ENCODE data around the gene STK32C.
"Not testable (repeated sequence)": the region's sequence is repeated elsewhere in the genome, so short reads cannot be mapped to it uniquely, and the experiment has no call there.

STK32C gene

DNA sequence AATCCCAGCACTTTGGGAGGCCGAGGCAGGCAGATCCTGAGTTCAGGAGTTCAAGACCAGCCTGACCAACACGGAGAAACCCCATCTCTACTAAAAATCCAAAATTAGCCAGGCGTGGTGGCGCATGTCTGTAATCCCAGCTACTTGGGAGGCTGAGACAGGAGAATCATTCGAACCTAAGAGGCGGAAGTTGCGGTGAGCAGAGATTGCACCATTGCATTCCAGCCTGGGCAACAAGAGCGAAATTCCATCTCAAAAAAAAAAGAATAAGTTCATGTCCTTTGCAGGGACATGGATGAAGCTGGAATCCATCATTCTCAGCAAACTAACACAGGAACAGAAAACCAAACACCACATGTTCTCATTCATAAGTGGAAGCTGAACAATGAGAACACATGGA lies 7.1 kb upstream of the STK32C start:
- DNase-seq = not testable (repeated sequence)

DNA sequence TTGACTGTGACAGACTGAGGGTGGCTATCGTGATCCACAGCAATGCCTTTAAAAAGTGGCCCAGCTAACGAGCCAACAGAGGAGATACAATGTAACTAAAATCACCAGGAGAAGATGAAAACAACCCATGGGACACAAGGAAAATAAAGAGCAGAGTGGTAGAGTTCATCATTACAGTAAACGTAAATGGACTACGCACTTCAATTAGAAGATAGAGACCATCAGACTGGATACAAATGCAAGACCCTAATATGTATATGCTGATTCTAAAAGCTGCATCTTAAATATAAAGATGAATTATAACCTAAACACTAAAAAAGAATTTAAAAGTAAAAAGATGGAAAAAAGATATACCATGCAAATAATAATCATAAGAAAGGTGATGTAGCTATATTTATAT lies 6.6 kb upstream of the STK32C start:
- DNase-seq = no peak

DNA sequence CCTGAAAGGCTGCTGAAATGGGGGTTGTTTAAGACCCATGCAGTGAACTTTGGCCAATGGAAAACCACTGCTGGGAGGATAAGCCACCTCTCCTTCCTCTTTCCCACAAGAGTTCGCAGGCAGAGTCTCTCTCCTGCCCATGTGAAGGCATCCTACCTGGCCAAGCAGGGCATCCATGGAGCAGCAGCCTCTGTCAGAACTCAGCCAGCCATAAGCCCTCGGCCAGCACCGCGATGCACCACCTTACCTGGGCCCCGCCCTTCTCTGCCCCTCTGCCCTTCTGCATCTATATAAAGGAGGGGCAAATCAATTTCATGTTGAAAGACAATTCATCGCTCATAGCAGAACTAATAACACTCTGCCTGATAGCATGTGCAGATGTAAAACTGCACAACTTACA lies 6.1 kb upstream of the STK32C start:
- DNase-seq = no peak

DNA sequence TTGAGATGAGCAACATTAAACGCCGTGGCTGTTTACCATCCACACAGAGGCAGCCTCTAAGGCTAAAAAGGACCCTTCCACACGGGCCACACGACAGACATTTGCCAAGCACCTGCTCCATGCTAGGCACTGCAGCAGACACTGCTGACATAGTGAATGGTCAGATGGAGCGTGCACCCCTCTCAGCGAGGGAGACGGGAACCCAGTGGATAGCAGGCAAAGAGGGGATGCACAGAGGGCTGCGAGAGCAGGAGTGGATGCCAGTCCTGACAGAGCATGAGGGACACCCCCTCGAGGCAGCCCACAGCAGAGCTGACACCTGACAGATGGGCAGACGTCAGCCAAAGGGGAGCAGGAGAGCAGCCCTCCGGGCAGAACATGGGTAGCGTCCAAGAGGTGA lies 5.6 kb upstream of the STK32C start:
- DNase-seq = no peak

DNA sequence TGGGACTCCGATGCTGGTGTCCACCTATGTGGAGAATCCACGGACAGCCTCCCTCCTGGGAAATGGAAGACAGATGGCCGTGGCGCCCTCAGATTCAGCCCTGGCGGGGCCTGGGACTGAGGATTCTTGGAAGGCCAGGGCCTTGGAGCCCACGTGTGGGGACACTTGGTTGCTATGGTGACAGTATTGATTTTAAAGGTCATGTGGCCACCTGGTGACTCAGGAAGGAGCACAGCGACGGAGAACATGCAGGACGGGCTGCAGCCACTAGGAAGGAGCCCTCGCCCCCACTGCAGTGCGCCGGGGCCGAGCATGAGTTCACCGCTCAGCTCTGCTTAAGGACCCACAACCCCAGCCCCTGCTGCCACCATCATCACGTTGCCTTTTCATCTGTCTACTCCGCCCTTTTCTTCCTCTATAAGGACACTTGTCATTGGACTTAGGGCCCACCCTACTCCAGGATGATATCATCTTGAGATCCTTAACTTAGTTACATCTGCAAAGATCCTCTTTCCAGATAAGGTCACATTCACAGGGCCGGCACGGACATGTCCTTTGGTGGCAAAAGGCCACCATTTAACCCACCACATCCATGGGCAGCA lies 3.7 kb upstream of the STK32C start:
- DNase-seq = no peak

DNA sequence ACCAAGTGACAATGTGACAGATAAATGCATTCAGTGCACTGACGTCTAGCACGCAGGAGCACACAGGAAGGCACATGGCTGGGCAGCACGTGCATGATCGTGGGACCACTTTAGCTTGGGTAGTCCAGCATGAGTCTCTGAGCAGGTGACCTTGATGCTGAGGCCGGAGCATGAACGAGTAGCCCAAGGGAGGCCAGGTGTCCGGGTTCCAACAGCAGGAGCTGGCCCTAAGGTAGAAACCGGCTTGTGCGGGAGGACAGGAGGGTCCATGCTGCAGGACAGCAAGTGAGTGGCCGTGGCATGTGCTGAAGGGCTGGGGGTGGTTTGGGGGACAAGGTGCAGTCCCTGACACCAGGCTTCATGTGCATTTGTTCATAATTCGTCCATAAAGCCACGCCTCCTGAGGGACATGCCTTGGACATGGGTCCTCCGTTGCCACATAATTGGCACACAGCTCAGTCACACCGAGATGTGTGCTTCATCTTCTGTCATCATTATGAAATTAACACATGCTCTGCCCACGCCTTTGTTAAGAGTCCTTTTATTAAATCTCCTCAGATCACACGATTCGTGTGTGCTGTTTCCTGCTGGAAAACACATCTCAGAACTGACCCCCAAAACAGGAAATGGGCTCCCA lies 3.1 kb upstream of the STK32C start:
- DNase-seq = no peak

DNA sequence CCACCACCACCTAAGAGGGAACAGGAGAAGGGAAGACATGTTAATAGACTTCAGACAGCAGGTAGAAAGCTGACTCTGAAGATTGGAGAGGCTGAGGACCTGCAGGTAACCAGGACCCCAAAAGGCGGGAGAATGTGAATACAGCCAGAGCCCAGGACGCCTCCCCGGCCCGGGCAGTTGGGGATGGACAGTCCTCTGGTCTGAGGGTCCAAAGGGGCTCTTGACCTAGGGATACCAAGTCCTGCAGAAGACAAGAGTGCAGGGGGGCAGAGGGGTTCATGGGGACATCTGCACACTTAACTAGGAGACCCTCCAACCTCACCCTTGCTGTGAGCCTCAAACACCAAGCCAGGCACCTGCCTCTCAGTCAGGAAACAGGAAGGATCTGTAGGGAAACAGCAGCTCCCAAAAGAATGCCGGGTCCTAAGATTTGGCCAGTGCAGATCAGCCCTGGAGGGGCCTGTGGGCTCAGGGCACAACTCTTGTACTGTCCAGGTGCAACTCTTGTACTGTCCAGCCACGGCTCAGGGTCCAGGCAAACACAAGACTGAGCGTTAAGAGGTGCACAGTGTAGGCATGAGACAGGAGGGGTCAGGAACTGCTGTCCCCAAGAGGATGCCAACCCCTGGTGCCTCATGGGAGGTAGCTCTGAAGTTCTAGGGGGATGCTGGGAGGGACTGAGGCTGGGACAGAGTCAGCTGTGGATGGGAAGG lies 2.3 kb upstream of the STK32C start:
- DNase-seq = no peak

DNA sequence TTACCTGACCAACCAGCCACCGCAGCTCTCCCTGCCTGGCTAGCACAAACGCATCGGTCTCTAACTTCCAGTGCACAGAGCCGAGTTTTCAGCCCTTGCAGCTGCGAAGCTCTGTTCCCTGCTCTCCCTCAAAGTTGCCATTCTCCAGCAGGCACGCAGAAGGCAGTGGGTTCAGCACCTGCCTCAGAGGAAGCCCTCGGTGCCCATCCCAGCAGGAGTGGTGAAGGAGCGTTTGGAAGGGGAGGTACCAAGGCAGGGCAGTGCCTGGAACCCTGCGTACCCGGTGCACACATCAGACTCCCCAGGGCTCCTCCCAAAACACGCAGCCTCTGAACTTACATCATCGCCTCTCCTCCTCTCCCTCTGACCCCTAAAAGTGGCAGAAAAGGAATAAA lies 1.7 kb upstream of the STK32C start:
- DNase-seq = no peak

DNA sequence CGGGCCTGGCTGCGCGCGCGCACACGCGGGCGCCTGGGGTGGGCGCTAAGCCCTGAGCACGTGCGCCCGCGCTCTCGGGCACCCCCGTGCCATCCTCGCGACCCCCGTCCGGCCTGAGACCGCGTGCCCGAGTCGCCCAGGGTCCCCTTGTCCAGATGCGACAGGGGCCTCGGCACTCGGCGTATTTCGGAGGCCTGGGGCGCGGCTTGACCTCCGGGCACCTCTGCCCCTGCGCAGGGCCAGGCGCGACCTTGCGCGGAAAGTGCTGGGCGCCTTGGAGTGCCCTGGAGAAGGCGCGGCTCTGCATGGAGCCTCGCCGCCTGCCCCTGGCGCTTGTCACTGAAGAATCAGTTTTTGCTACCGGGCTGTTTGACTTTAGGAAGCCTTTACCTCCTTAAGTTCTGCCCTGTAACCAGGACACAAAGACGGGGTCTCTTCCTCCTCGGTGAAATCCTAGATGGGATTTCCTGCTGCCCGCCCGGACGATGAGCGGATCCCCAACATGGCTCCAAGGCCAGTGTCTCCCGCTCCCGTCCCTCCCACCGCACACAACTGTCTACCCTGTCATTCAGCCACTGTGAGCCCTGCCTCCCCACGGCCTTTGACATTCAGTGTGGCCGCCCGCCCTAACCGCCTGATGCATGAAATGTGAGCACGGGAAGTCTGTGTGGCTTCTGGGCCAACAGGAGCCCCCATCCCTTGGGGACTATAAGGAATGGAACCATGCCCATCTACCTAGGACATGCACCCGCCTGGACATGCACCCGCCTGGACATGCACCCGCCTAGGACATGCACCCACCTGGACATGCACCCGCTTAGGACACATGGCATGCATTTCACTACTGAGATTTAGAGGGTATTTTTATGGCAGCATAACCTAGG lies 1.1 kb upstream of the STK32C start:
- DNase-seq = peak in 1 of 2 donors; percentile 9

DNA sequence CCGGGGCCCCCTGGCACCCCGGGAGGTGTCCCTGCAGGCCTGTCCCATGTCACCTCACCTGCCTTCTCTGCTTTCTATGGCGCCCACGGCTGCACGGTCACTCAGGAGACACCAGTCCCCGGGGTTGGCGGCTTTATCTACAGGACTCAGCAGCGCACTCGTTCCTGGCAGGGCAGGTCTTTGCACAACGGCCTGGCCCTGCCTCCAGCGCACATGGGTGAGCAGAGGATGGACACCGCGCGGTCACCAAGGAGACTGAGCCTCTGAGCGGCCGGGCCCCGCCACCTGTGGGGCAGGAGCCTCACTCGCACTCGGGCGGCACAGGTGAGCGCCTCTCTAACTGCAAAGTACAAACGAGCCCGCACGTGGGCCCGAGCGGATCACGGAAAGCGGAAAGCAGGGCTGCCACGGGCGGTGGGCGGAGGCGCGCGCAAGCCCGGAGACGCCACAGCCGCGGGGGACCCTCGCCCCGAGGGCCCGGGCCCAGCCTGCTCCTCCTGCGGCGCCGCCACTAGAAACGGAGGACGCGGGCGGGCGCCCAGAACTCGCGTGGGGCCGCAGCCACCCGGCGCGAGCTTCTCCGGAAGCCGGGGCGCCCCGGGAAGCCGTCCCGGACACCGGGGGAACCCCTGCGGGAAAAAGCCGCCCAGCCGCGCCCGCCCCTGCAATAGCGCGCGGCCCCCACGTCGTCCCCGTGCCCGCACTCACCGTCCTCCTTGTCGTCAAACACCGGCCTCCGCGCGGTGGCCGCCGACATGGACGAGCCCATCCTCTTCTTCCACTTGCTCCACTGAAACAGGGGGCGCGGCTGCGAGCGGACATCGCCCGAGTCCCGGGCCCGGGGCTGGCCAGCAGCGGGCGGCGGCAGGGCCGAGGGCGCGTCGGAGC lies 642 bp downstream of the STK32C start:
- peak; percentile 23 to 34 for DNase-seq

DNA sequence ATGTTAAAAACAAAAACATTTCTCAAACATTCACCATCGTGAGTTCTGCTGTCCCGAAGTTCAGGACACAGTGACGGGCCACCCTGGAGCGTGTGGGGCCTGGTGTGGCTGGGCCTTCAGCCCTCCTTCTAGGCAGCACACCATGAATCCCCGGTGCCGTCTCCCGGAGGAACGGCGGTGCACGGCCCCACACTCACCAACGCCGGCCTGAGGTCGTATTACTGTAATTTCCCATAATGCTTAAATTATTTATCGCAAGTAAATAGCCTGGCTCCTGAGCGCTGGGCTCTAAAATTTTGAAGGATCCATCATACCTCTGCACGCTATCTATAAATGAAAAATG lies 1.4 kb downstream of the STK32C start:
- DNase-seq = no peak

DNA sequence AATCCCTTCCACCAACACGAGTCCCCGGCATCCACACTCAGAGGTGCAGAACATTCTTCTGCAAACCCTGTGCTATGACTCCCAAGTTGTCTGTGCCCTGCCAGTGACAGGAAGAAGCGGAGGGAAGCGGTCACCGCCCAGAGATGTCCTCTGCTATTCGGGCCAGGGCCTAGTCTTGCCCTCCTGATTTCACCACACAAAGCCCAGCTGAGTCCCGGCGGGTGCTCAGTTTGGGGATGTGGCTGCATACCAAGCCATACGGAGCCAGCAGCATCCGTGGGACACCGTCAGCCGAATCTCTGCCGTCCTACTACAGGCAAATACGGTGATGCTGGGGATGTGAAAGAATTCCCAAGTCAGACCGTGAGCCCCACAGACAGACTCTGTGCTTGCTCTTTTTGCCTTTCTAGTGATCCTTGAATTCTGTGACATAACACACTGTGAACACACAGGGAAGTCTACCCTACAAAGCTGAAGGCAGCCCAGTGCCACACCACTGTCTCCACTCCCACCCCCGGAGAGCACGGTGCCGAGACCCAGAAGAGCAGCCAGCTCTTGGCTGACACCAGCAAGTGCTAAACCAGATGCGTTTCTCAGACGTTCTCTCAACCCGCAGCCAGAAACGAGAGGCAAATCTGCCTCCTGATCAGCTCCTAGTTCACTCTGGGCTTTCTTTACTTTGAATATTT lies 2.0 kb downstream of the STK32C start:
- no peak for DNase-seq

DNA sequence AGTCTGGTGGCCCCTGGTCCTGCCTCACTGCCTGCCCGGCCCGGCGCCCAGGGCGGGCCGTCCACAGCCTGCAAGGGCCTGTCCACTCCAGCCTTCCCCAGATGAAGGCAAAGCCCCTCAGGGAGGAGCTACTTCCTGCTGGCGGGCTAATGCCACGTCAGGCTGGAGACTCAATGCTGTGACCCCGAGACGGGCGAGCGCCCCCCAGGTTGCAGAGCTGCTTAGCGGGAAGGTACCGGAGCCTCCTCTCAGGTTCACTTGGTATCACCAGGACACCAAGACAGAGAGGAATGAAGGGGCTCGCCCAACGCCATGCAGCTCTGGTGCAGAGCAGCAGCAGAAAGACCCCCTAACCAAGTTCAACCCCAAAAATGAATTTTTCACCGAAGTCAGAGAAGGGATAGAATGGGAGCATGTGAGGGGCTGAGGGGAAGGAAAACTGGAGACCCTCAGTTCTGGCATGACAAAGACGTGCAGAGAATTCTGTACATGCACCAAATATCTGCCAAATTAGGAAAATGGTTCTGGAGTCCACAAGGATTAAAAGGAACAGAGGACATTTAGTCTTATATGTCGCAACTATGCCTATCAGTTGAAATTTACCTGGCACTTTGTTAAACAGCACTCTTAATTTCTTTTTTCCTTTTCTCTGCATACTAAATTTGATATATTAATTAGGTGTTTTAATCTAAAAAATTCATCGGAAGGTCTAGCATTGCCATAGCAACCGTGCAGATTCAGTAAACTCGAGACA lies 2.8 kb downstream of the STK32C start:
- DNase-seq = no peak

DNA sequence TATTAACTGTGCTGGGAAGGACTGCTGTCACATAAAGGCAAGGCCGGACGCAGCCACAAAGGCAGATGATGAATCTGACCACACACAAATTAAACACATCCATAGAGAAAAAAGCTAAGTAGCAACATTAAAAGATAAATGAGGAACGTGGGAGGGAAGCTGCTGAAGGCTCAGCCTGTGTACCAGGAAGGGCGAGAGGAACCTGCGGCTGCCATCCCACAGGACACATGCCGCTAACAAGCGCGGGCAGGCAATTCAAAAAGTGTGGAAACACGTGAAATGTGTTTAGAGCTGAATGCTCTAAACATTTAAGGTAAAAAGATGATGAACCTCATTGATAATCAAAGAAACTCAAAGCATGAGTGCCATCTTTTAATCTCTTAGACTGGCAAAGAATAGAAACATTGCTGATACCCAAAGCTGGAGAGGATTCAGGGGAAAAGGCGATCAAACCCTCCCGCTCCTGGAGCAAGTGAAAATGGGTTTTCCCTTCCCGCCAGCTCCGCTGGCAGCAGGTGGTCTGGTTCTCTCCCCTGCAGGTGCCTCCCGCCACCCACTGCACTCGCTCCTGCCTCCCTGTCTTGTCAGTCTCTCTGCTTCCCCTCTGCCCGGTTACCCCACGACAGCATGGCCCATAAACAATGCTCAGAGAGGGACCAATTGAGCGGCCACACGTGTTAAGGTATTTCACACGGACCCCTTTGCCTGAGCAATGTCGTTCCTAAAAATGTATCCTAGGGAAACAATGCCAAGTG lies 4.2 kb downstream of the STK32C start:
- no peak for DNase-seq

DNA sequence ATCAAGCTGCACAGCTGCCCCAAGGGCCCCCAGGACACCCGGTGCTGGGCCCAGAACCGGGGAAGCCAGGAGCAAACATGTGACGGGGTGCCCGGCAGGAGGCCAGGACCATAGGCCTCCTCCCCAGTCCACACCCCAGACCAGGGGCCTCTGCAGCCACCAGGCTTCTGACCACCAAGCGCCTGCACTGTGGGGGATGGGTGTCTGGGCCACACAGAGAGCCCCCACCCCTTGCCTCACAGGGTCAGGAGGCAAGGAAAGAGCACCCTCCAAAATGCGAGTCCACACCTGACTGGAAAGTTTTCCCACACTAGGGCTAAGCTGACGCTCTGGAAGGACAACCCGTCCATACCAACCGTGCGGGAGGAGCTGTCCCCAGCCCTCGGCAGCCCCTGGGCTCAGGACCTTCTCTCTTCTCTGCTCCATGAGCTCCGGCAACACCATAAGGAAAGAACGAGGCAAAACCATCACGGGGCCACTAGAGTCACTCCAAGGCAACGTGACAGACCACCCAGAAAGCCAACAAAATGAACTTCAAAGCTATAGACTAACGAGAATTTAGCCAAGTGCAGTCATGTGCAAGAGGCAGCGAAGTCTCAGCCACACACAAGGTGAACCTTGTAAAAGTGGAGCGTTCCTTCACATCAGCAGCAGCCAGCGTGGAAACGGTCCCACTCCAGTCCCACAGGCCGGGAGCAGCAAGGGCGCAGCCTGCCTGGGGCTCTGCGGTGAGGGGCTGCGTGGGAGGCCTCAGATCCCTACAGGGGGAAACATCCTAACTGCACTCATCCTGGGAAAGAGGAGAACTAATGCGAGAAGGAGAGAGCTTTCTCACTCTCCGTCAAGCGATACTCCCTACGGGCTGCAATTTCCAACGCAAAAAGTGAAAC lies 5.1 kb downstream of the STK32C start:
- DNase-seq = no peak

DNA sequence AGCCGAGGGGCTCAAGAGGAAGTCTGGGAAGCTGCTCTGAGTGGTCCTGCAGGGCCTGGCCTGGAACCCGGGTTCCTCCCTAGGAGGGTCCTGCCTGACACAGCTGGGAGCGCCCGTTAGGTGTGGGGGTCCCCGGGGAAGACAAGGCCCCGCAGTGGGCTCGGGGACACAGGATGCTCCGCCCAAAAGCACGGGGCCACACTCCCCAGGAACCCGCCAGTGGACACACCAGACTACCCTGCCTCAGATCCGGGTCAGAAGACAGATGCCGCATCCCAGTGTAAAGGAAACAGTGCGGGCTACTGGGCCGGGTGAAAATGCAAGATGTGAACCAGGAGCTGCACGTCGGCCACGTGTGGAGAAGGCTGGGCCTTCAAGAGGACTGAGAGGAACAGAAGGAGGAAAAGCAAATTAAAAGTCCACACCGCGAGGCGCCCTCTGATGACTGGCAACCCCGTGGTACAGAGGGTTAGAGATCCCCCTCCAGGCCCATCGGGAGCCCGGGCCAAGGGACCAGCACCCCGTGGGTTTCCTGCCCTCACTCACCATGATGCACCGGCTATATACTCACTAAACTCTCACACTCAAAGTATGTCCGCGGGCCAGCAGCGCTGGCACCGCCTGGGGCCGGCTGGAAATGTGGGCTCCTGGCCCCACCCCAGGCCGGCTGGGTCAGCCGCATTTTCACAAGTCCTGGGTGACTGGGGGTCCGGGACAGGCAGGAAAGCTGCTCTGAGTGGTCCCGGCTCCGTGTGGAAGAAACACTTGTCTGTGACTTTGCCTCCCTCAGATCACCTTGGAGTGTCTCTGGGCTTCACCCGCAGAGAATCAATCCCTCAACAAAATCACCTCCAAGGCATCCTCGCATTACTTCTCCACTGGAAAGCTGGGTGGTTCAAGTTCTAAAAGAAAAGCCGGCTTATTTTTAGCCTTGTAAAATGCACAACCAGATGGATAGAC lies 6.1 kb downstream of the STK32C start:
- DNase-seq = no peak

DNA sequence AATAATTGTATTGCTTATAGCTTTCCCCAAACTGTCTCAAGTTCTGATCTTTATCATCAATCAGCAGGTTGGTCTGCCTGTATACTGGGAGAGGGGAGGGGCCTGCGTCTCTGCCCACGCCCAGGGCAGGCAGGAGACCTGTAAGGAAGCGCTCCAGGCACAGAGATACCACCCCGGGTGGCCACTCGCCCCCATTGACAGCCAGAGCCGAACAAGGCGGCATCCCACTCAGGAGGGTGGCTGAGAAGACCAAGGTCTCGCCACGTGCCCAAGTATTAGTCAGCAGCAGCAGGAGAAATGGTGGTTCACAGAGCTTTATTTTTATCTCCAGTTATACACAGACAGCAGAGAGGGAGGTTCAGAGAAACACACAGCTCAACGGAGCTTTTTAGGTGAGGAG lies 7.2 kb downstream of the STK32C start:
- DNase-seq = no peak

All from CD4-positive, alpha-beta T cell treated with Interleukin-1 beta for 1 hour (primary cell).